Measurements from ENCODE around the gene ACBD3.
A peak's percentile ranks its signal among the peaks of the same experiment; 100 is the strongest.

ACBD3 gene

GRCh38 chr1:226133504-226134123 lies 52.9 kb downstream of the ACBD3 start:
- DNase-seq: no peak

DNA sequence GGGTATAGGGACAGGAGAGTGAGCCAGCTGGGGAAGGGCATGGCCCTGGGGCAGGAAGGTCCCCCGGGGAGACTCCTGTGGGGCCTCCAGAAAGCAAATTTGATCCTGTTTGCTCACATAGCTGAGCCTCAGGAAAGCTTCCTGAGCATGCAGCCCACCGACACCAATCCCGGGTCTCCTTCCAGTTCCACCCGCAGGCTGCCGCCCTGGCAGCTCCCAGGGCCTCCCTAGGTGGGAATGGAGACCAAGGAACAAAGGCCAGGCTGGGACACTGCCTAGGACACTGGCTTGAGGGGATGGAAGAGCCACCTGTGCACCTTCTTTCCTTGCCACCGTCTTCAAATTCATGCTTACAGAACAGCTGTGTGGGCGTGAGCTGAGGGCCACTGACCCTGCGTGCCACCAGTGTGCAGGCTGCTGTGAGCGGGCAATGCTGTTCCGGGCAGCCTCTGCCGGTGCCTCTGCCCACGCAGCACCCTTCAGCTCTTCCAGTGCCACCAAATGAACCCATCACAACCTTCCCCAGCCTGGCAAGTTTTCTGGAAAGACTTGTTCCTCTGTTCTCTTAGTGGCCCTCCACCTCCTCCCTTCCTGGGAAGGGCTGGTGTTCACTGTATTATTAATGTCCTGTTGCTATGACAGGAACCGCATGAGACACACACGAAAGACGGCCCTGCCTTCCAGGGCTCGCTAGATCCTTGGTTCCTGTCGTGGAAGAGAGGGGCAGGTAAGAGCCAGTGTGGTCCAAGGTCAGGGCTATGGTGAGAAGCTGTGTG lies 53.6 kb downstream of the ACBD3 start:
- no peak for DNase-seq

DNA sequence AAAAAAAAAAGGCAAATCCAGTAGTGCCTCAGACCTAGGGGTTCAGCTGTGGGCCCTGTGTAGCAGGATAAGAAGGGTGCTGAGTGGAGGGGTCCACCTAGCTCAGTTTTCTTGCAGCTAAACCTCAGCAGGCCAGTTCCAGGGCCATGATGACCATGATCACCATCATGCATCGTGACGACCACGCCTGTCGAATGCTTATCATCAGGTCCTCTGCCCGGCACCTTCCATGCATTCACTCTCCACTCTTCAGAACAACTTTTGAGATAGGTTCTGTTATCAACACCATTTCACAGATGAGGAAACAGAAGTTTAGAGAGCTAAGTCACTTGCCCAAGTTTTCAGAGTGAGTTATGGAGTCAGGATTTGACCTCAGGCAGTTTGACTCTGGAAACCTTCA lies 54.9 kb downstream of the ACBD3 start:
- DNase-seq: no peak

GRCh38 chr1:226129230-226129629 lies 57.3 kb downstream of the ACBD3 start:
- DNase-seq: no peak

- DNase-seq: no peak
These were observed 58.0 kb downstream of the ACBD3 start for GRCh38 chr1:226128487-226129075.

- DNase-seq: no peak
These were observed 59.5 kb downstream of the ACBD3 start for GRCh38 chr1:226126824-226127569.

- DNase-seq: no peak
These were observed 60.7 kb downstream of the ACBD3 start for GRCh38 chr1:226125831-226126230.

GRCh38 chr1:226125097-226125630 lies 61.4 kb downstream of the ACBD3 start:
- peak; percentile 80 for DNase-seq

- DNase-seq: no peak
These were observed 62.7 kb downstream of the ACBD3 start for GRCh38 chr1:226123591-226124471.

- no peak for DNase-seq
These were observed 63.4 kb downstream of the ACBD3 start for GRCh38 chr1:226123212-226123560.

- peak; percentile 54 for DNase-seq
These were observed 64.7 kb downstream of the ACBD3 start for GRCh38 chr1:226121587-226122400.

GRCh38 chr1:226121049-226121586 lies 65.4 kb downstream of the ACBD3 start:
- DNase-seq: no peak

DNA sequence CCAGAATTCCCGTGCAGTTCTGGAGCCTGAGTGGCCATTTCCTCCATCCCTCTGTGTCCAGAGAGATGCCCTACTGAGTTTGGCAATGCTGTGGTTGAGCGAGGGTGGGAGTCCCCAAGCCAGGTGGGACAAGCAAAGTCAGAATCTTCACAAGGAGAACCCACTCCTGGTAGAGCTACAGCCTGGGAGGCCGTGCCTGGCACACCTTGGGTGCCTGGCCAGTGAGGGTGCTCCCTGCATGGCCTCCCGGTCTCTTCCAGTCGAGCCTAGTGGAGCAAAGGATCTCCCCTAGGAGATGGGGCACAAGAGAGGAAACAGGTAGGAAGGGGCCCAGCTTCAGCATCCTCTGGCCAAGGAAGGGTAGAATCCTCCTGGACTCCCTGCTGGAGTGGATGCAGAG lies 66.1 kb downstream of the ACBD3 start:
- DNase-seq: no peak

GRCh38 chr1:226119169-226119568 lies 67.4 kb downstream of the ACBD3 start:
- DNase-seq: no peak

DNA sequence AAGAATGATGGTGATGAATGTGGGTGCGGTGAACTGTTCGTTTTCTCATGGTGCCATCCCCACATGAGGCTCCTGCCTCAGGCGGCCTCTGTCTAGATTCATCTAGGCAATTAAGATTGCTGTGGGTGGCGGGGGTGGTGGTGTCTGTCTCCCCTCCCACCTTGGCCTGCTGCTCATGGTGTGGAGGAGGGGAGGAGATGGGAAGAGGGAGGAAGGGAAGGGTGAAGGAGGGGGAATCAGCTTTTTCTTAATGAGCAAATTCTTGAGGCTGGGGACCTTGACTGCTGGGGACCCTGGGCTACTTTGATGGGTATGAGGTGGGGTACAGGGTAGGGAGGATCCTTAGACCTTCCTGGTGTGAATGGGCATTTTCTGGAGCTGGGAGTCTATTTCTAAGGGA lies 68.2 kb downstream of the ACBD3 start:
- no peak for DNase-seq

GRCh38 chr1:226117330-226117729 lies 69.2 kb downstream of the ACBD3 start:
- no peak for DNase-seq

DNA sequence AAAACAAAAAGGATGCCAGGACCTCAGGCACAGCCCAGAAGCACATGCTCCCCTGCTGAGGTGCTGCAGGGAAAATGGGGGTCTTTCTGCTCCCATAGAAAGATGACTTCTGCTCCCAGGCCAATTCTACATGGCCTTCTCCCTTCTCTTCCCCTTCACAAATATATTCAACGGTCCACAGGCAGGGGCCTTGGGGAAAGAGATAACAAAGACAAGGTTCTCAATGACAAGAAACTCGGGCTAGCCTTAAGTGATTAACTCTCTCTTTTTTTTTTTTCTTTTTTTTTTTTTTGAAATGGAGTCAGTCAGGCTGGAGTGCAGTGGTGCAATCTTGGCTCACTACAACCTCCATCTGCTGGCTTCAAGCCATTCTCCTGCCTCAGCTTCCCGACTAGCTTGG lies 69.9 kb downstream of the ACBD3 start:
- DNase-seq: no peak

- no peak for DNase-seq
These were observed 73.9 kb downstream of the ACBD3 start for GRCh38 chr1:226112626-226113025.

DNA sequence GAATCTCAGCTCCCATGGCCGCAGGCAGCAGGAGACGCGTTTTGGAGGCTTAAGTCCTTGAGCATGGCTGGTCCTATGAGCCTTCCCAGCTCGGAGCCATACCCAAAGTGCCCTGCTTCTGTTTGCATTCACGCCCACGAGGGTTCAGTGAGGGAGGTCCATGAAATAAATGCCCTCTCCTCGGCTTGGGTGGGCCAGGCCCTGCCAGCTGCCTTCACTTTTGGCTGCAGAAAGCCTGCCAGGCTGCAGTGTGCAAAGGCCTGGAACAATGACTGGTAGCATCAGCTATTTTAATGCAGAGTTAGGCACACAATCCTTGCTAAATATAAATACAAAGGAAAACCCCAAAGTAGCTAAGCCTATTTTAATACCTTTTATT lies 74.7 kb downstream of the ACBD3 start:
- DNase-seq: no peak

DNA sequence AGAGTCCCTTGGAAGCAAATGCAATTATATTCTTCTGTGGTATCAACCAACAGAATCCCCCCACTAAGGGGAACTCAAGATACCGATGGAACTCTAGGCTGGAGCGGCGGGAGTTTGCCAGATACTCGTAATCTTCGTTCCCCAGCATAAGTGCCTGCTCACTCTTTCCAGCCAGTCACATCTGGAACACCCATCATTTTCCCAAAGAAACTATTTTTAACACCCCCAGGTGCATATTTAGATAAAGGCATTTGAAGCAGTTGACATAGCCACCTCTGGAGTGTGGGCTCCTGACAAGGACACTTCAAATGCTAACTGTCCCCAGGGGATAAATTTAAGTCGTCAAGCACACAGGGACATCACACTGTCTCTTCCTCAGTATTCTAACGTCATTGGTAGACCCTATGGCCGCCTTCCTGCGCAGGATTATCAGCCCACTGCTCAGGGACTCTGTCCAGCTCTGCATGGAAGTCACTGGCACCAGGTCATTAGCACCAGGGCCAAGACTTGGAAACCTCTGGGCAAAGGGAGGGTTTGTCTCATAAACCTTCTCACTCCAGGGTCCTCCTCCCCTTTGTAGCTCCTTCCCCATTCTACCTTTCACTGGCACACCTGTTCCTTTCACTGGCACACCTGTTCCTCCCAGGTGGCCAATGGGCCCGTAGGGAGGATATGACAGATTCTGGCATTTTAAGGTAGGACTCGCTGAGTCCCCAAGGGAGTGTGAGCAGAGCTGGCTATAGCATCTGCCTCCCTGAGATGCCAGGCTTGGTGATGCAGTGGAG lies 75.3 kb downstream of the ACBD3 start:
- no peak for DNase-seq

All from activated CD4-positive, alpha-beta T cell treated with anti-CD3 and anti-CD28 coated beads for 1 hour (primary cell).